8988T (cell line): Measurements from ENCODE around the gene CHRFAM7A.
"Not testable (repeated sequence)": the region's sequence is repeated elsewhere in the genome, so short reads cannot be mapped to it uniquely, and the experiment has no call there.

ENCODE experiments used
- DNase-seq: peaks from one replicate; pipeline ENCODE4 v3.0.0; 2011

CHRFAM7A gene

DNA sequence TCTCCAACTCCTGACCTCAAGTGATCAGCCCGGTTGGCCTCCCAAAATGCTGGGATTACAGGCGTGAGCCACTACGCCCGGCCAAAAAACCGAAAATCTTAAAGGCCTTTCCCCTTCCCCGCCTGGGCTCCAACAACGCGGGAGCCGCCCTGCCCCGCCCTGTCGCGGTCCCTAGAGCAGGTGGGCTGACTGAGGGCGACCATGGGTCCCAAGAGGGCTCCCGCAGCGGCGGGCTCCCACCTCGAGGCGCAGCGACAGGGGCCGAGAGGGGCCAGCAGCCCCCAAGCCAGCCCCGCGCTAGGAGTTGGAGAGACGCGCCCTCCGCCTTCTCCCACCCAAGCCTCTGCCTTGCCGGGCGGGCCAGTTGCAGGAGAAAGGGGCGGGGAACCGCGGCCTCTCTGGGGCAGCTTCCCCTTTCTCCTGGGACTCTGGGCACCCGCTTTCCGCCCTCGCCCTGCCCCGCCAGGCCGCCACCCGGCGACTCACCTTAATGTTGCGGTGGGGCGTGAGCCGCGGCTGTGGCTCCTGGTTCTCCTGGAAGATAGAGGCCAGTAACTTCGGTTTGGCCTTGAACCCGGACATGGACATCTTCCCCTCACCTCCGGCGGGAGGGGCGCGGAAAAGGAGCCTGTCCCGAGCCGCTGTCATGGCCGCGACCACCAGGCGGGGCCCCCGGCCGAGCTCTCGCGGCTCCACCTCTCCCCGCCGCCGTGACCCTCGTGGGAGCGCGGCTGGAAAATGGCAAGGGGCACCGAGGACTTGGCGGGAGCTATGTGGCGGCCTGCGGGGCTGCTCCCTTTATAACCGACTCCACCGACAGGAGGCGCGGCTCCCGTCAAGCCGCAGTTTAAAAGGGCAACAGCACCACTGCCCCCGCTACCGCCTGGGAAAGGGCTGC lies at the start of gene CHRFAM7A:
TSS of gene CHRFAM7A (minus strand) at position 775 of the 898 bp plus-strand sequence. CDS start 10,189 bp downstream, outside the sequence.
- not testable (repeated sequence) for DNase-seq

DNA sequence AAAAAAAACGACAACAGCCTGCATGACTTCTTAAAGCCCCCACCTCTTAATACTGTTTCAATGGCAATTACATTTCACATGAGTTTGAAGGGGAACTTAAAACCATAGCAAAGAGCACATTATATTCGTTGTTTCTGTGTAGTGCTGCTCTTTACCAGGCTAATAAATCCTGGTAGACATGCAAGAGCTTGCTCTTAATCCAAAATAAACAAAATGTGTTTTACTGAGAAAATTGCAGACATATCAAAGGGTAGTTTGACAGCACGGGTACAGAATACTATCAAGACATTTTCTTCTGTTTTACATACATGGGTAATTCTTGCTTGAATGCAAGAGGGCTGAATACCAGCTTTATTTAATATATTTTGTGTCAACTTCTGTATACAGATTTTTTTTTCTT lies 45.0 kb upstream of the CHRFAM7A start:
- DNase-seq, result not testable (repeated sequence)

DNA sequence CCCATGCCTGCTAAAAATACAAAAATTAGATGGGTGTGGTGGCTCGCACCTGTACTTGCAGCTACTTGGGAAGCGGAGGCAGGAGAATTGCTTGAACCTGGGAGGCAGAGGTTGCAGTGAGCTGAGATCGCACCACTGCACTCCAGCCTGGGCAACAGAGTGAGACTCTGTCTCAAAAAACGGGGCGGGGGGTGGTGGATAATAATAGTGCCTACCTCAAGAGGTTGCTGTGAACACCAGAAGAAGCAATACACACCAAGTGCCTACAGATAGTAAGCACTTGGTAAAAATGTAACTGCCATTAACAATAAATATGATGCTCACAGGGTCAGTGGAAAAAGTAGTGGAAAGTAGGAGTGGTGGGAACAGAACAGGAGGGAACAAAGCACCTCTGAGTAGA lies 42.5 kb upstream of the CHRFAM7A start:
- DNase-seq, result not testable (repeated sequence)

DNA sequence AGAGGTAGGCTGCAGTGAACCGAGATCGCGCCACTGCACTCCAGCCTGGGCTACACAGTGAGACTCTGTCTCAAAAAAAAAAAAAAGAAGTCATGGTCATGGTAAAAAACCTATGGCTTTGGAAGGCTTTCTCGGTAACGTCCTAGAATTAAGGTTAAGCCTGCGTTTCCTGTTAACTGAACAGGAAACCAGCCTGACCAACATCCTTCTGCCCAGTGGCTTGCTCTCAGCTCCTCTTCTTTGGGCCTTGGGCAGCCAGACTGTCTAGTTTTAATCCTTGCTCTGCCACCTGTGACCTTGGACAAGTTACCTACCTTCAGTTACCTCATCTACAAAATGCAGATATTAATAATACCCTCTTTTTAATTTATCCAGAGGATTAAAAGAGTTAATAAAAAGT lies 27.4 kb upstream of the CHRFAM7A start:
- DNase-seq, result not testable (repeated sequence)

DNA sequence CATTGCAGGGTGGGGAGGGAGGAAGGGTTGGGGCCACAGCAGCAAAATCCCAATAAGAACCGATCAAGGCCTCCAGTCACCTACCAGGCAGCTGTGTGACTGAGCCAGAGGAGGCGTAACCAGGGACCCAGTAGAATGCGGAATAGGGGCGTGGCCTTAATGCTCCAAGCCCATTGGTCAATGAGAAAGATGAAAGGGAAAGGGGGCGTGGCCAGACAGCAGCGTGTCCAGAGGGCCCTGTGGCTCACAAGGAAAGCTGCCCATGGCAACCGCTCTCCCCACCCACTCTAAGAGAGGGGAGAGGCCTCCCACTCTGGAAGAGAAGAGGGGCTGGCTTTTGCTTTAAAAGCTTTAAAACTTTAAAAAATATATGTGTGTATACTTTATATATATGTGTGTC lies 20.8 kb upstream of the CHRFAM7A start, which contains the start of gene GOLGA8R:
TSS of gene GOLGA8R (minus strand) at position 101 of the 400 bp plus-strand sequence. CDS start at position 3, 98 bp downstream.
- not testable (repeated sequence) for DNase-seq

DNA sequence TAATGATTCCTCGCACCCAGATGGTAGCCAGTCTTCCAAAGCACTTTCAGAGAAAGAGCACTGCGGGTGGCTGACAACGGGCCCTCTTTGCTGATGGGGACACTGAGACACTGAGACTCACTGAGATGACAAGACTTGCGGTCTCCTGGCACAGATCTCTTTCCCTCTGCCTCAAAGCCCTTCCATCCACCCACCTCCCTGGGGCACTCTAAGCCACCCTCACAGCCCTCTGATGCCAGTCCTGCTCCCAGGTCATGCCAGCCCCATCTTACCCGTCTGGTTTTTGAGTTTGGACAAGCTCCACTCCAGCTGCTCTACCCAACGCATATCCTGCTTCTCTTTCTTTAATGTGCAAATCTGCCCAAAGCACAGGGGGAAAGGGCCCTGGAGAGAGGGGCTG lies 14.3 kb upstream of the CHRFAM7A start:
- DNase-seq, result not testable (repeated sequence)

DNA sequence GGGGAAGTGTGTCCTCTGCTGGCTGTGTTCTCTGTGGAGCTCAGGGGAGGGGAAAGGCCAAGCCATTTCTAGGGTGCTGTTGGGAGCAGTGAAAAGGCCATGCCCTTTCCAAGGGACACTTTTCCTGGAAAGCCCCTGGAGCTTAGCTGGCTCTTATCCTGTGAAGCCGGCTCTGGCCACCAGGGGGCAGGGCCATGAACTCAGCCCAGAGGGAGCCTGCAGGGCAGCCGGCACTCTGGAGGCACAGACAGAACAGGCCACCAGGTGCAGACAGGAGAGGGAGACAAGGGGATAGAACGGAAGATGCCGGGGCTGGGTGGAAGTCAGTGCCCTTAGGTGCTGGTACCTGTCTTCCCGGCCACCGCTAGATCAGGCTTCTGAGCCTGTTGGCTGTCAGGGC lies 5.6 kb upstream of the CHRFAM7A start:
- DNase-seq, result not testable (repeated sequence)

DNA sequence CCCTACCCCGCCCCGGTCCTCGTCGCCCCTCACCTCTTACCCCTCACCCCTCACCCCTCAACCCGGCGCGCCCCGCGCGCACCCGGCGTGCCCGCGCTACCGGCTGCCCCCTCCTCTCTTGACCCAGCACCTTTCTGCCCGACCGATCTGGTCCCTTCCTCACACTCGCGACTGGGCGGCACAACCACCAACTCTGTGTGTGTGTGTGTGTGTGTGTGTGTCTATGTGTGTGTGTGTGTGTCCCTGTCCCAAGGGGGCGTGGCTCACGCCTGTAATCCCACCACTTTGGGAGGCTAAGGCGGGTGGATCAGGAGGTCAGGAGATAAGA lies 288 bp upstream of the CHRFAM7A start:
- DNase-seq, result not testable (repeated sequence)

DNA sequence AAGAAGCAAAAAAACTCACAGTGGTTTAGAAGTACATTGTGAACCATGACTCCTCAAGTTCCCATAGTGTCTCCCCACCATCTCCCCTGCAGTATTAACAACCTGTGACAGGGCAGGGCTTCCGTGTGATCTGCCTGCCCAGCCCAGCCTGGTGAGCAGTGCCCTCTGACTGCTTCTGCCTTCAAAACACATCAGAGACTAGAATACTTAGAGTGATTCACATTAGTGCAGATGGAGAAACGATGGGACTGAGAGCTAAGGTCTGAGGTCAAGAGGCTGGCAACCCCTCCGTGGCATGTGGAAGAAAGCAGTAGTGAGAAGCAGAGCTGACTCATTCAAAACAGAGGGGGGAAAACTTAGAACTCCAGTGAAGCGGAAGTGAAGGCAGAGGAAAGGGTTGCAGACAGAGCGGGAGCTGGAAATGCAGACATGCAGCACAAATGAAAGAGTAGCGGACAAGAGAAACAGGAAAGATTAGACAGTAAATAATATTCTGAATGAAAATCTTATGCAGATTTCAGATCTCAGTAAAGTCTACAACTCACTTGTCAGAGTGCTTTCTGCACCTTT lies 6.9 kb downstream of the CHRFAM7A start:
- not testable (repeated sequence) for DNase-seq

DNA sequence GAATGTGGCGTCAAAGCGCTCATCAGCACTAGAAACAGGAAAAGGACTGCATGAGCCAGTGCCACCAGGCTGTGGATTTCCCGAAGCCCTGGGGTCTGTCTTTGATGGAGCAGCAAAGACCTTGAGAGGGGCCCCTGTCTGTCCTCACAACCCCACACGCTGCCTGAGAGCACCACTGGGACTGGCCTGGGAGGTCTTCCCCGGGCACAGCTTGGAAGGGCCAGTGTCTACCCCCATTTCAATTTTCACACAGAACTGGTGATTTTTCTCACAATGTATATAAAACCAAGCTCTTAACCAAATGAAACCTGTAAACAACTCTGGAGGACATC lies 16.3 kb downstream of the CHRFAM7A start:
- not testable (repeated sequence) for DNase-seq

DNA sequence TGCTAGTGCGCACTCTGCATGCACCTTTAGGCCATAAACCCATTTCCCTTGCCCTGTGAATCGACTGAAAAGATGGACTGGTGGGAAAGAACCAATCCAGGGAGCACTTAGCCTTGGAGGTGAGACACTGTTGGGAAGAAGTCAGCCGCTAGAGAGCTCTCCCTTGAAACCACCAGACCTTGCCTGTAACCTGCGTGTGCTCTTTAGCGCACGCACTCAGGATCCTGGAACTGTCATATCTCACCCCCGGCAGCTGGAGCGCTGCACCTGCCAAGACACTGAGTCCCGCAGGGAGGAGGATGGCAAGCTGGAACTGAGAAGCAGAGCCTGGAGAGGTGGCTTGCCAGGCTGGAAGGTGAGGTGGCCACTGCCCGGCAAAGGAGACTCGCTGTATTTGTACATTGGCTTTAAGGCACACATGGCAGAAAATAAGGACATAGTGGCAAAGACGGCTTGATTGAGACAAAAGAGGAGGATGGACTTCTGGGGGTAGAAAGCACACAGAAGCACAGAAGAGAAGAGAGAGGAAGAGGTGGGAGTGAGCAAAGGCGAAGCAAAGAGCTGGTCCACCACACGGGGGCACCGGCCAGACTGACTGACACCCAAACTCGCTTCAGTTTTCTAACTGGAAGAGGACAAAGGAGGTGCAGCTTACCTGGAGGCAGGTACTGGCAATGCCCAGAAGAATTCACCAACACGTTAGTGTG lies 16.8 kb downstream of the CHRFAM7A start:
- not testable (repeated sequence) for DNase-seq

DNA sequence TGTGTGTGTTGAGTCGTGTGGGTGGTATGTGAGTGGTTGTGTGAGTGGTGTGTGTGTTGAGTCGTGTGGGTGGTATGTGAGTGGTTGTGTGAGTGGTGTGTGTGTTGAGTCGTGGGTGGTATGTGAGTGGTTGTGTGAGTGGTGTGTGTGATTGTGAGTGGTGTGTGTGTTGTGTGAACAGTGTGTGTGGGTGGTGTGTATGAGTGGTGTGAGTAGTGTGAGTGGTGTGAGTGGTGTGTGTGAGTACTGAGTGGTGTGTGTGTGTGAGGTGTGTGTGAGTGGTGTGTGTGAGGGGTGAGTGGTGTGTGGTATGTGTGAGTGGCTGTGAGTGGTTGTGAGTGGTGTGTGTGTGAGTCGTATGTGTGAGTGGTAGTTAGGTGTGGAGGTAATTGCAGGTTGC lies 17.5 kb downstream of the CHRFAM7A start:
- DNase-seq, result not testable (repeated sequence)

DNA sequence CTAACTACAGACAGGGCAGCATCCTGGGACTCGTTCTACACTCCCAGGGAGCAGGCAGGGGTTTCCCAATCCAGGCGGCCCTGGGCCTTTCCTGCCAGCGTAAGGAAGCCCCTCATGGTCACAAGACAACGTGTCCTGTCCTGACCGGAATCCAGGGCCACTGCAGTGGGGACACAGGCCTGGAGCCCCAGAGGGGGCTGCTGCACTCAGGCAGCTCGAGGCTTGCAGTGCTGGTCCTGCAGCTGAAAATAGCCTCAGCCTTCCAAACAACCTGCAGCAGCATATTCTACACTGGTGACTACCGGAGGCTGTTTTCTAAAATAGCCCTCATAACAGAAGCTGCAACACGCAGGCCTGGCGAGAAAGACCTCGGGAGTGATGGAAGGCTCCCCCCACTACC lies 18.5 kb downstream of the CHRFAM7A start:
- not testable (repeated sequence) for DNase-seq

DNA sequence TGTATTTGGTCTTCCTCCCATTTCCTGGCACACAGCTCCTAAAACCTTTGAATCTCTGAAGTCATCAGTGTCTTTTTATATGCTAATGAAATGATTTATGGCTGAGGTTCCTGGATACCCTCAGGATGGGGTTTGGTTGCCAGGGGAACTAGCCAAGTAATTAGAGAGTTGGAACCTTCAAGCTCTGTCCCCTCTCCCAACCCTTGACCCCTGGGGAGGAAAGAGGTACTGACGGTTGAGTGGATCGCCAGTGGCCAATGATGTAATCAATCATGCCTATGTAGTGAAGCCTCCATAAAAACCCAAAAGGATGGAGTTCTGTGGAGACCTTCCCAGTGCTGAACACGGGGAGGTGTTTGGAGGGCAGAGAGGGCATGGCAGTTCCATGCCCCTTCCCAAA lies 25.1 kb downstream of the CHRFAM7A start:
- not testable (repeated sequence) for DNase-seq

DNA sequence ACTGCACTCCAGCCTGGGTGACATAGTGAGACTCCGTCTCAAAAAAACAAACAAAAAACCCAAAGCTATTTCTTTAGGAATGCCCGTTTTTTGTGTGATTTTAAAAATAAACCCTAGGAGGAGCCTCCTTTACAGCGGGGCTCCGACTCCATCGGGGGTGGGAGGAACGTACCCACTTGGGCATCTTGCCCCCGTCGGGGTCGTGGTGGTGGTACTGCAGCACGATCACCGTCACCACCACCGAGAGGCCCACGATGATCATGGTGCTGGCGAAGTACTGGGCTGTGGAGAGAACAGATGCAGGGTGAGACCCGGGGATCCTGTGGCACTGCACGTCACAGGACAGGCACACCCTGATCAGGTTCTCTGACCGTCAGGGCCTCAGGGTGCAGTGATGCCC lies 26.1 kb downstream of the CHRFAM7A start:
- not testable (repeated sequence) for DNase-seq

DNA sequence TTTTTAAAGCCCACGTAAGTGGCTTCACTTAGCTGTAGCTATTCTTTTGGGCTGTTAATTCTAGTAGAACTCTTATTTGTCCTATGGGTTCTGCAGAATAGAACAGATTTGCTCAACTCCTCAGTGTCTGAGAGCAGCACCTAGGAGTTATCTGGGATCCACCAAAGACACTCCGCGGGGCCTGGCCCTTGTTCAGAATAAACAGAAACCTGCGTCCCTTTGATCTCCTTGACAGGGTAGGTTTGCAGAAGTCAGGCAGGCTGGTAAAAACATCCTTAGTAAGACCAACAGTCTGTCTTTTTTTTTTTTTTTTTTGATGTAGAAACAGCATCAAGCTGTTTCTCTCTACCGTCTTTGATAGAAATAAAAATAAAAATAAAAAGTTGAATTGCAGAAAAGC lies 31.9 kb downstream of the CHRFAM7A start:
- DNase-seq, result not testable (repeated sequence)

DNA sequence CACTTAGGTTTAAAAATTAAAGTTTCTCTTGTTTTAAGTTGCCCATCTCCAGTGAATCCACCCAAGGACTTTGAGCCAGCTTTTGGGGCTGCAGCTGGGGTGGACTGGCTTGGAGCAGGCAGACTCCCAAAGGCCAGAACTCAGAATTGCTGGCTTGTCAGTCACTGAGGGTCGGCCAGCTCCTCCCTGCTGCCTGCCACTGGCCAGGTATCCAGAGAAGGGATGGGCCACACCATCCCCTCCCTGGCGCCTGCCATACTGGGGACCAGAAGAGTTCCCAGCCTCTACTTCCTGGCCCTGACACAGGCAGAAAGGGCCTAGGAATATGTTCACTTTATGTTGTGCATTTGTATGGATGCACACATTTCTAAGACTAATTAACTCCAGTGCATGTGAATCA lies 32.4 kb downstream of the CHRFAM7A start:
- DNase-seq, result not testable (repeated sequence)

DNA sequence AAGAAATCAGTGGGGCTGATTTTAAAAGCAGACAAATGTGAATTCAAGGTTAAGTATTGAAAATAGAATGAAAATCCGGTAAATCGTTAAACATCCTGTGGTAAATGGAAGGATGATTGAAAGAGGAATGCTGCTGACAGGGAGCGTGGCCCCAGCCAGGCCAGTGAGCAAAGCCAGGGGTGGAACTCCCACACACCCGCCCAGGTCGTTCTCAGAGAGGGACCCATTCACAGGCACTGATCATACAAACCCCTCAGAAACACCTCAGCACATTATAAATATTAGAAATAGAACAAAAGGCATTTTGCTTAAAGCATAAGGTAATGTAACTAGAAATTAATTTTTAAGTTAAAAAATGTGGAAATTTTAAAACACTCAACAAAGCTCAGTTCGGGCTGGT lies 38.3 kb downstream of the CHRFAM7A start:
- DNase-seq, result not testable (repeated sequence)

DNA sequence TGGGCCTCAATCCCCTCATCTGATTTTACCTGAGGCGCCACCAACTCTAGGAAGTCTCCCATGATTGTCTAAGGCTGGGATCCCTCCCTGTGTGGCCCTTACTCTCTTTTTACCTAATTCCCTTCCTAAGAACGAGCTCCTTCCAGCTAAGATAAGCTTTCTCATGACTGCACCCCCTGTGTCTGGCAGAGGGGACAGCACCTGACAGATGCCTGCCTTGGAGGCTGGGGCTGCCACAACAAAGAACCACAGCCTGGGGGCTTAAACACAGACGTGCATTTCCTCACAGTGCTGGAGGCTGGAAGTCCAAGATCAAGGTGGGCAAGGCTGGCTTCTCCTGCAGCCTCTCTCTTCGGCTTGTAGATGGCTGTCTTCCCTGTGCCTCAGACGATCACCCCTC lies 43.5 kb downstream of the CHRFAM7A start:
- DNase-seq, result not testable (repeated sequence)

DNA sequence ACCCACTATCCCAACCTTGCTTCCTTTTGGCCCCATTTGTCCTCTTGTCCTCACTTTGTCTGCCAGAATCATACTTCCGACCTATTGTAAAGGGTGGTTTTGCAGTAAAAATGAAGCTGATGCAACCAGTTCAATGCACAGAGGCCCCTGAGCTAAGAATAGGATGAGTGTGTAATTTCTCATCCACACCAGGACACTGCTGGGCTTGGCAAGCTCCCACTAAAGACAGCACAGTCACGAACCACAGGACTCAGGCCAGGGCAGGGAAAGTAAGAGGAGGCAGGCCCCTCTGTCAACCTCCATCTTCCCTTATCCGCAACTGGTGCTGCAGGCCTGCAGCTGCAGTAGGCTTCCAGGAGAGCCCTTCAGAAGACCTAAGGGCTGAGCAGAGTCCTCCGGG lies 56.8 kb downstream of the CHRFAM7A start:
- DNase-seq, result not testable (repeated sequence)

DNA sequence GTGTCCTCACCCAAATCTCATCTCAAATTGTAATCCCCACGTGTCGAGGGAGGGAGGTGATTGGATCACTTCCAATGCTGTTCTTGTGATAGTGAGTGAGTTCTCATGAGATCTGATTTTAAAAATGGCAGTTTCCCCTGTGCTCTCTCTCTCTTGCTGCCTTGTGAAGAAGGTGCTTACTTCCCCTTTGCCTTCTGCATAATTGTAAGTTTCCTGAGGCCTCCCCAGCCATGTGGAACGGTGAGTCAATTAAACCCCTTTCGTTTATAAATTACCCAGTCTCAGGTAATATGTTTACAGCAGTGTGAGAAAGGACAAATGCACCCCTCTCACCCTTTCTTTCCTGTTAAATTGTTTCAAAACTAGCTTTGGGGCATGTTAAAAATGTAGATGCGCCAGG lies 59.2 kb downstream of the CHRFAM7A start:
- not testable (repeated sequence) for DNase-seq

DNA sequence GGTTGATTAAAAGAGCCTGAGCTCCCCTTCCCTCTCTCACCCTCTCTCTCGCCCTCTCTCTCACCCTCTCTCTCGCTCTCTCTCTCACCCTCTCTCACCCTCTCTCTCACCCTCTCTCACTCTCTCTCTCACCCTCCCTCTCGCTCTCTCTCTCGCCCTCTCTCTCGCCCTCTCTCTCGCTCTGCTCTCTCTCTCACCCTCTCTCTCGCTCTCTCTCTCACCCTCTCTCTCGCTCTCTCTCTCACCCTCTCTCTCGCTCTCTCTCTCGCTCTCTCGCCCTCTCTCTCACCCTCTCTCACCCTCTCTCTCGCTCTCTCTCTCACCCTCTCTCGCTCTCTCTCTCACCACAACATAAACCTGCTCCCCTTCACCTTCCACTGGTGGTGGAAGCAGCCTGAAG lies 67.2 kb downstream of the CHRFAM7A start:
- DNase-seq, result not testable (repeated sequence)

DNA sequence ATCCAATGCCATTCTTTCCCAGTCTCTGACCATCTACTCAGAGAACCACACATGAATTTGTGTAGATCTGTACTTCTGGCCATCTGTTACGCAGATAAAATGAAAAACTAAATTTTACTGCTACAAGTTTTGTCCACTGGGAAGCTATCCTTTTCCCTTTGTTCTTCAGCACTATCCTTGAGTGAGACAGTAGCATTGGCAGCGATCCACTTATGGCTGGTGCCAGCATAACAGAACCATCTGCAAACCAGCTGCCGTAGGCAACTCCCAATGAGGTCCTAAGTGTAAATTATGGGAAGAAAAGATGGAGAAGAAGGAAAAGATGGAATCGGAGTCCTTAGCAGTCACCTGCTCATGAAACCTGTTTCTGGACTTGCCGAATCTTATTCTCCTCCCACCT lies 72.3 kb downstream of the CHRFAM7A start:
- not testable (repeated sequence) for DNase-seq

DNA sequence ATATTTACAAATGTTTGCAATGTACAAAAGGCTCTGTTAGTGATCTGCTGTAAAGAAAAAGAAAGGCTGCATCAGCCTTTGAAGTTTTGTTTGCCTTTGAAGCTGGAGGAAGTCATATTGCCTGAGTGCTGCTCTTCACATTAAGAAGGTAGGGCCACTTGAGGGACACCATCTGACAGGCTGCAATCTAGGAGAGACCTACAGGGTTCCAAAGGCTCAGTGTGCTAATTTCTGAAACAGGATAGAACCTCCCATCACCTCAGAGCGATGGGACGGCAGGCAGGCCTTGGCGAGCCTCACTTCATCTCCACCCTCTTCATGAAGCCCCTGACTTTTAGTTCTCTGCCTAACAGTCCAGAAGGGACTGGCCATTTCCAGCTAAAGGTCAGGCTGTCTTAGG lies 77.6 kb downstream of the CHRFAM7A start:
- not testable (repeated sequence) for DNase-seq
